ENCODE results near the gene BUB1B. TPM values are rescaled to one million over a fixed set of nuclear protein-coding genes. Genes with fewer than 3 reads are reported as not detected.
"Not testable (repeated sequence)": the region's sequence is repeated elsewhere in the genome, so short reads cannot be mapped to it uniquely, and the experiment has no call there.

Gene BUB1B
- total and polyA plus RNA-seq, 4 donors, result 1.1 to 8.0 (median 2.1) TPM

GRCh38 chr15:40130799-40131502 lies 29.9 kb upstream of the BUB1B start:
- DNase-seq (no peak), ATAC-seq (ENCODE audit: insufficient read depth, low FRiP score) (no peak)
- Histone ChIP-seq H3K27ac (ENCODE audit: low read depth in 1 of 2, low read length in 1 of 2) (no peak overlapping the region), H3K36me3 (ENCODE audit: control insufficient read depth in 4 of 4, insufficient read depth in 4 of 4, low read length in 4 of 4) (no peaks in the 10 kb centered on the region), H3K4me1 (ENCODE audit: control insufficient read depth in 5 of 5, insufficient read depth in 5 of 5, low read length in 5 of 5) (no peaks in the 10 kb centered on the region), H3K9ac (ENCODE audit: insufficient read depth in 1 of 2, low read length in 2 of 2) (no peak overlapping the region), H3K4me3 (no peak overlapping the region), H3K9me3 (ENCODE audit: control insufficient read depth in 4 of 4, insufficient read depth in 3 of 4, low read length in 3 of 4) (no peaks in the 10 kb centered on the region), H3K27me3 (ENCODE audit: control insufficient read depth in 3 of 3, insufficient read depth in 3 of 3, low read length in 2 of 3) (peaks cover 0 to 4% (median 4%) of the 10 kb centered on the region in 3 donors)
- WGBS, 2 donors, result 86 to 90% methylated on average over 19 of the region's 19 CpGs
- no peak for TF ChIP-seq CTCF (IDR thresholded peaks at IDR 0.05; ENCODE audit: control extremely low read depth, extremely low read depth)

DNA sequence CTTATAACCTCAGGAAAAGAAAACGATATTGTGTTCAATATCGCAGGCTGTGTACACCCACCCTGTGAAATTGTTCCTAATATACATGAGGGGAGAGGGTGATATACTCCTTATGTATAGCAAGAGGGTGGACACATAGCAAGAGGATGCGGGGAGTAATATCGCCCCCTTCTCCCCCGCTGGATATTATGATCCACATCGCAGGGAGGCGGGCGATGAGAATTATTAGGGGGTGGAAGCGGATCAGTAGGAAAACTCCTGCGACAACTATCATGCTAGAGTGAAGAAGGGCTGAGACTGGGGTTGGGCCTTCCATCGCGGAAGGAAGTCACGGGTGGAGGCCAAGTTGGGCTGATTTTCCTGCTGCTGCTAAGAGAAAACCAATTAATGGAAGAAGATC lies 27.3 kb upstream of the BUB1B start:
- DNase-seq, result no peak
- no peaks in the 10 kb centered on the region for H3K9me3 ChIP-seq (ENCODE audit: control insufficient read depth in 4 of 4, insufficient read depth in 3 of 4, low read length in 3 of 4)
- WGBS, 2 donors, result 91 to 95% methylated on average over 13 of the region's 13 CpGs
- H3K27ac ChIP-seq (ENCODE audit: low read depth in 1 of 2, low read length in 1 of 2), result no peak overlapping the region
- H3K4me3 ChIP-seq, result no peak overlapping the region
- H3K9ac ChIP-seq (ENCODE audit: insufficient read depth in 1 of 2, low read length in 2 of 2), result no peak overlapping the region
- no peak for TF ChIP-seq CTCF (IDR thresholded peaks at IDR 0.05; ENCODE audit: control extremely low read depth, extremely low read depth)
- ATAC-seq (ENCODE audit: insufficient read depth, low FRiP score), result no peak
- peaks cover 0 to 4% (median 4%) of the 10 kb centered on the region in 3 donors for H3K27me3 ChIP-seq (ENCODE audit: control insufficient read depth in 3 of 3, insufficient read depth in 3 of 3, low read length in 2 of 3)
- no peaks in the 10 kb centered on the region for H3K36me3 ChIP-seq (ENCODE audit: control insufficient read depth in 4 of 4, insufficient read depth in 4 of 4, low read length in 4 of 4)
- H3K4me1 ChIP-seq (ENCODE audit: control insufficient read depth in 5 of 5, insufficient read depth in 5 of 5, low read length in 5 of 5), result no peaks in the 10 kb centered on the region

DNA sequence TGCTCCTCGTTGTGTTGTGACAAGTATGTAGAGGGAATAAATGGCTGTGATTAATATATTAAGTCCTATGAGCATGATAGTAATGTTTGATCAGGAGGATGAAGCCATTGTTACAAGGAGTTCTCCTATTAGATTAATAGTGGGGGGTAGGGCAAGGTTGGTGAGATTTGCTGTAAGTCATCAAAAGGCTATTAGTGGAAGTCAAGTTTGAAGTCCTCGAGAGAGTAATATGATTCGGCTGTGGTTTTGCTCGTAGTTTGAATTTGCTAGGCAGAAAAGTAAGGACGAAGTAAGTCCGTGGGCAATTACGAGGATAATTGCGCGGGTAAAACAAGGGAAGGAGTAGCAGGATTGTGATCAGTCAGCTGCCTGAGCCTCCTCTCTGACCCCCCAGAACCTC lies 26.0 kb upstream of the BUB1B start:
- no peak overlapping the region for H3K27ac ChIP-seq (ENCODE audit: low read depth in 1 of 2, low read length in 1 of 2)
- no peak overlapping the region for H3K9ac ChIP-seq (ENCODE audit: insufficient read depth in 1 of 2, low read length in 2 of 2)
- ATAC-seq (ENCODE audit: insufficient read depth, low FRiP score) (no peak), DNase-seq (no peak)
- no peak for TF ChIP-seq CTCF (IDR thresholded peaks at IDR 0.05; ENCODE audit: control extremely low read depth, extremely low read depth)
- no peaks in the 10 kb centered on the region for H3K4me1 ChIP-seq (ENCODE audit: control insufficient read depth in 5 of 5, insufficient read depth in 5 of 5, low read length in 5 of 5)
- H3K9me3 ChIP-seq (ENCODE audit: control insufficient read depth in 4 of 4, insufficient read depth in 3 of 4, low read length in 3 of 4), result no peaks in the 10 kb centered on the region
- WGBS, 2 donors, result 83 to 89% methylated on average over 9 of the region's 9 CpGs
- H3K4me3 ChIP-seq, result no peak overlapping the region
- no peaks in the 10 kb centered on the region for H3K27me3 ChIP-seq (ENCODE audit: control insufficient read depth in 3 of 3, insufficient read depth in 3 of 3, low read length in 2 of 3)
- H3K36me3 ChIP-seq (ENCODE audit: control insufficient read depth in 4 of 4, insufficient read depth in 4 of 4, low read length in 4 of 4), result no peaks in the 10 kb centered on the region

GRCh38 chr15:40135846-40136450 lies 24.9 kb upstream of the BUB1B start:
- WGBS, 2 donors, result 79 to 86% methylated on average over 1 of the region's 1 CpG
- not testable (repeated sequence) for DNase-seq; H3K9me3 ChIP-seq (ENCODE audit: control insufficient read depth in 4 of 4, insufficient read depth in 3 of 4, low read length in 3 of 4); H3K4me1 ChIP-seq (ENCODE audit: control insufficient read depth in 5 of 5, insufficient read depth in 5 of 5, low read length in 5 of 5); H3K4me3 ChIP-seq; ATAC-seq (ENCODE audit: insufficient read depth, low FRiP score); H3K27me3 ChIP-seq (ENCODE audit: control insufficient read depth in 3 of 3, insufficient read depth in 3 of 3, low read length in 2 of 3); H3K36me3 ChIP-seq (ENCODE audit: control insufficient read depth in 4 of 4, insufficient read depth in 4 of 4, low read length in 4 of 4); H3K9ac ChIP-seq (ENCODE audit: insufficient read depth in 1 of 2, low read length in 2 of 2); H3K27ac ChIP-seq (ENCODE audit: low read depth in 1 of 2, low read length in 1 of 2)

All from lung (tissue), 12 donors.